Neutrophil (primary cell): ENCODE measurements around the gene EPHB3.

Experiments
- H3K27ac ChIP-seq: fragments of 200-600 bp; sonication (generic); 2 replicates; pipeline ENCODE4 v1.5.1; 2016; ENCODE audit warnings: mild to moderate bottlenecking, moderate library complexity
- H3K27me3 ChIP-seq: fragments of 200-600 bp; sonication (generic); 2 replicates; pipeline ENCODE4 v1.6.0; 2016; ENCODE audit warnings: mild to moderate bottlenecking
- H3K36me3 ChIP-seq: fragments of 200-600 bp; sonication (generic); 2 replicates; pipeline ENCODE4 v1.5.1; 2017
- H3K4me1 ChIP-seq, 2 experiments: fragments of 200-600 bp in 1 of 2; sonication (generic) in 1 of 2; 1 replicate in 1 of 2; 2 replicates in 1 of 2; pipeline versions ENCODE4 v1.5.1 to v1.6.1; 2013 to 2016; ENCODE audit warnings: low read depth in 1 of 2, low read length in 1 of 2, mild to moderate bottlenecking in 1 of 2, moderate library complexity in 1 of 2; ENCODE audit not compliant: control insufficient read depth in 1 of 2, insufficient read depth in 1 of 2
- H3K4me3 ChIP-seq, 2 experiments: fragments of 200-600 bp in 1 of 2; sonication (generic) in 1 of 2; 1 replicate in 1 of 2; 2 replicates in 1 of 2; pipeline ENCODE4 v1.5.1; 2013 to 2016; ENCODE audit warnings: low read depth in 1 of 2, low read length in 1 of 2, mild to moderate bottlenecking in 1 of 2, moderate library complexity in 1 of 2
- H3K9me3 ChIP-seq: fragments of 200-600 bp; sonication (generic); 2 replicates; pipeline ENCODE4 v1.5.1; 2016
- TF ChIP-seq, protein P1 (sequence below): fragments of 200-600 bp; sonication (generic); IDR thresholded peaks from 2 replicates; pipeline ENCODE4 v1.5.1; 2016; ENCODE audit warnings: antibody characterized with exemption

The EPHB3 gene

GRCh38 chr3:184595726-184596125 is 34.1 kb downstream of the EPHB3 start:
- Histone ChIP-seq H3K4me3 (no peak overlapping the region), H3K4me1 (peaks cover 0 to 3% of the 10 kb centered on the region in 2 experiments), H3K27ac (no peak overlapping the region), H3K9me3 (no peaks in the 10 kb centered on the region), H3K36me3 (no peaks in the 10 kb centered on the region), H3K27me3 (peaks cover 8% of the 10 kb centered on the region)
- TF ChIP-seq, protein P1, sequence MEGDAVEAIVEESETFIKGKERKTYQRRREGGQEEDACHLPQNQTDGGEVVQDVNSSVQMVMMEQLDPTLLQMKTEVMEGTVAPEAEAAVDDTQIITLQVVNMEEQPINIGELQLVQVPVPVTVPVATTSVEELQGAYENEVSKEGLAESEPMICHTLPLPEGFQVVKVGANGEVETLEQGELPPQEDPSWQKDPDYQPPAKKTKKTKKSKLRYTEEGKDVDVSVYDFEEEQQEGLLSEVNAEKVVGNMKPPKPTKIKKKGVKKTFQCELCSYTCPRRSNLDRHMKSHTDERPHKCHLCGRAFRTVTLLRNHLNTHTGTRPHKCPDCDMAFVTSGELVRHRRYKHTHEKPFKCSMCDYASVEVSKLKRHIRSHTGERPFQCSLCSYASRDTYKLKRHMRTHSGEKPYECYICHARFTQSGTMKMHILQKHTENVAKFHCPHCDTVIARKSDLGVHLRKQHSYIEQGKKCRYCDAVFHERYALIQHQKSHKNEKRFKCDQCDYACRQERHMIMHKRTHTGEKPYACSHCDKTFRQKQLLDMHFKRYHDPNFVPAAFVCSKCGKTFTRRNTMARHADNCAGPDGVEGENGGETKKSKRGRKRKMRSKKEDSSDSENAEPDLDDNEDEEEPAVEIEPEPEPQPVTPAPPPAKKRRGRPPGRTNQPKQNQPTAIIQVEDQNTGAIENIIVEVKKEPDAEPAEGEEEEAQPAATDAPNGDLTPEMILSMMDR: no peak

DNA sequence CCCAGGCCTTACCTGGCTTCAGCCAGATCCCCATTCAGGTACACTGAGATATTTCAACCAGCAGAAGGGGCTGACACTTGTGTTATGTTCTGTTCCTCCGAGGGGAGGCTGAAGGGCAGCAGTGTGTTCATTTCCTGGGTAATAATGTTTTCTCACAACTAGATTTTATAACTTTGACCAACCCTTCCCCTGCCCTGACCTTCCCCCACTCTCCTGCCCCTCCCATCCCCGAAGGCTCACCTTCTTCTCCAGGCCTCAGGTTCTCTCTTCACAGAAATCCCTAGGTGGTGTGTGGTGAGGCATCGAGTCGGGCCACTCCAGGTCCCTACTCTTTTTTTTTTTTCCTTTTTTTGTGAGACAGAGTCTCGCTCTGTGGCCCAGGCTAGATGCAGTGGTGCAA is 34.6 kb downstream of the EPHB3 start:
- no peaks in the 10 kb centered on the region for H3K9me3 ChIP-seq
- no peak overlapping the region for H3K4me3 ChIP-seq
- no peak overlapping the region for H3K27ac ChIP-seq
- H3K4me1 ChIP-seq: peaks cover 0 to 2% of the 10 kb centered on the region in 2 experiments
- TF ChIP-seq, protein P1: no peak
- H3K36me3 ChIP-seq: no peaks in the 10 kb centered on the region
- peaks cover 13% of the 10 kb centered on the region for H3K27me3 ChIP-seq

- Histone ChIP-seq H3K4me3 (no peak overlapping the region), H3K36me3 (no peaks in the 10 kb centered on the region), H3K27ac (no peak overlapping the region)
Measured at GRCh38 chr3:184596886-184597575, 35.4 kb downstream of the EPHB3 start.

GRCh38 chr3:184597829-184598573 is 36.4 kb downstream of the EPHB3 start:
- no peaks in the 10 kb centered on the region for H3K9me3 ChIP-seq
- H3K4me3 ChIP-seq: no peak overlapping the region
- H3K4me1 ChIP-seq: peaks cover 5 to 17% of the 10 kb centered on the region in 2 experiments
- H3K27me3 ChIP-seq: peaks cover 30% of the 10 kb centered on the region
- TF ChIP-seq, protein P1: no peak
- H3K27ac ChIP-seq: no peak overlapping the region
- H3K36me3 ChIP-seq: no peaks in the 10 kb centered on the region

More at GRCh38 chr3:184596886-184597575, 35.4 kb downstream of the EPHB3 start:
- Histone ChIP-seq H3K9me3 (no peaks in the 10 kb centered on the region), H3K4me1 (peaks cover under 1 to 10% of the 10 kb centered on the region in 2 experiments), H3K27me3 (peaks cover 21% of the 10 kb centered on the region)
- TF ChIP-seq, protein P1: no peak

DNA sequence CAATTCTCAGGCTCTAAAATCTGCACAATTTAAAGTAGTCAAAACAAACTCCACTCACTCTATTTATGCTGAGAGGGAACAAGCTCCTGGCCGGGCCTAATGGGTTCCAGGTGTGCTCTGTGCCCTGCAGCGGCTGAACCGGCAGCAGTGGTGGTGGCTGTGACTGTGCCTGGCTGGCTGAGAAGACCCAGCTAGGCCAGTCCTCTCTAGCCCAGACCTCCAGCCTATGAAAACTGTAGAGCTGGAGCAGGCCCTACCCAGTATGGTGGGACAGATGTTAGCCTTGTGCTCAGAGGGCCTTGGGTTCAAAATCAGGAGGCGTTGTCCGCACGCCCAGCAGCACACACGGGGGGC is 37.0 kb downstream of the EPHB3 start:
- Histone ChIP-seq H3K27ac (no peak overlapping the region), H3K36me3 (no peaks in the 10 kb centered on the region)

More for the DNA sequence above, 37.0 kb downstream of the EPHB3 start:
- Histone ChIP-seq H3K4me1 (peaks cover 5 to 17% of the 10 kb centered on the region in 2 experiments), H3K9me3 (no peaks in the 10 kb centered on the region), H3K4me3 (no peak overlapping the region), H3K27me3 (peaks cover 36% of the 10 kb centered on the region)
- TF ChIP-seq, protein P1: no peak
